A673 (cell line): Measurements from ENCODE around the gene CEP19.

Source experiments
- CTCF ChIP-seq: fragments of 300-800, 200-600 bp; sonication (generic); conservative IDR thresholded peaks from 2 replicates; pipeline ENCODE4 v1.5.1; 2017; ENCODE audit warnings: low read depth, mild to moderate bottlenecking, antibody characterized with exemption, low read length, moderate library complexity, mixed read lengths
- EZH2 ChIP-seq: fragments of 200-600 bp; sonication (generic); IDR thresholded peaks from 2 replicates; pipeline ENCODE4 v1.6.1; 2017; ENCODE audit warnings: borderline replicate concordance, low read depth, mild to moderate bottlenecking, mixed read lengths, antibody characterized with exemption, low read length; ENCODE audit not compliant: poor library complexity, severe bottlenecking

- TF ChIP-seq CTCF, result no peak
- TF ChIP-seq EZH2, result no peak
Measured at GRCh38 chr3:196699749-196700148, 12.3 kb downstream of the CEP19 start.
